GM19438 (cell line): Measurements from ENCODE around the gene ATF6B.
A peak's percentile ranks its signal among the peaks of the same experiment; 100 is the strongest.
"Not testable (repeated sequence)": the region's sequence is repeated elsewhere in the genome, so short reads cannot be mapped to it uniquely, and the experiment has no call there.

ENCODE experiments used
- ATAC-seq: cut with Tn5 transposase; IDR thresholded peaks from one replicate; pipeline ENCODE4 v1.9.1; 2021; ENCODE audit warnings: low read depth; ENCODE audit not compliant: unreplicated experiment

The ATF6B gene

DNA sequence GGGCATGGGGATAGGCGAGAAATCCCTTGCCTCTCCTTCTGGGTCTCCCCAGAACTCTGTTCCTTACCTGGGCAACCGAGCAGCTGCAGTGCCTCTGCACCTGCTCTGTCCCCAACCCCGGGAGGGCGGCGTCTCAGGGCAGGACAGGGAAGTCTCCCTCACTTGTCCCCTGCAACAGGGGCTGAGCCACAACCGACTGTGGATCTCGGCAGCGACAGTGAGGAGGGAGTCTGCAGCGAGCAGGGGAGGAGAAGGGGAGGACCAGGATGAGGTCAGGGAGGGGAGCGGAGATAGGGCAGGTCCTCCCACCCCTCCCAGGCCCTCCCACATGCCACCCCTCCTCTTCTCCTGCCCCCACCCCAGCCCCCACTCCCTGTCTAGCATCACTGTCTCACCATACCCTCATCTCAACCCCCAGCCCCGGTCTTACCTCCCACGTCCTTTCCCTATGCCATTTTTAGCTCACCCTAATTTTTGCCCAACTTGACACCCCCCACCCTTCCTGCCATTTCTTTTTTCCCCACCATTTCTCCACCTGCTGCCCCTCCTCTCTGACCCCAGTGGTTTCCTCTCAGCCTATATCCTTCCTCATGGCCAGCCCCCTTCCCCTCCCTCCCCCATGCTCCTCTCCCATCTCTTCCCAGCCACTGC lies 18.8 kb downstream of the ATF6B start, which contains the start of gene TNXB:
TSS of gene TNXB (minus strand) at position 225 of the 651 bp plus-strand sequence. CDS start 11,140 bp downstream, outside the sequence.
- ATAC-seq: no peak

DNA sequence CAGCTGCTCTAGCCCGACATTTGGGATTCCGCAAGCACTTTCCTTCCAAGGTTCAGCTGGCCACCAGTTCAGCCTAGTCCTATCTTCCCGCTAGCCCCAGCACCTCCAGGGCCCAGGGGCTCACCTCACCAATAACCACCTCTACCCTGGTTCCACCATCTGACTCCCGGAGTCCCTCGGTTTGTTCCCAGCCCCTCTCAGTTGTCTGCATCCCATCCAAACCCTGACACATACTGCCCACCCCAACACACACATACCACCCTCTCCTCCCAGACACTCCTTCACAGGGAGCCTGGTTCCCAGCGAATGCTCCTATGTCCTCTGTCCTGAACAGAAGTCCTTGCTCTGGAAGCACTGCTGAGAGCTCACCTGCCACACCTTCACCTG lies 19.3 kb downstream of the ATF6B start:
- no peak for ATAC-seq

DNA sequence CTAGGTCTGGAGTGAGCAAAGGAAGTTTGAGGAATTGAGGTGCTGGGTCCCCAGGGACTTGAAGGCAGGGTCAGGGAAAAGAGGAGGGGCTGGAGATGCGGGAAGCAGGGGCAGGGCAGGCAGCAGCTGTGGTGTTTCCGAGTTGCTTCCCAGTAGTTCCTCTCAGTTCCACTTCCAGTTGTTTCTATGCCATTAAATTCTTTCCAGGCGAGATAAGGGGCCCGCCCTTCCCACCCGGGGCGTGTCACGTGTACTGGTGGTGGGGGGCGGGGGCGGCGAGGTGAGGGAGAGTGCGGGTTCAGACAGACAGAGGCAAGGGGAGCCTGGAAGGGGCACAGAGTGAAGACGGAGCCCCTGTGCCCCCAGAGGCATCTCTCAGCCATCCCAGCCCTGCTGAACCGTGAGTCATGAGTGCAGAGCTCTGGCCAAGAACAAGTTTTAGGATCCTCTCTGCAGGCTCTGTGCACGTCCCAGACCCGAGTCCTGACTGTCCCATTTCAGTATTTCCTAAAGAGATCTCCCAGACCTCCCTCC lies 19.9 kb downstream of the ATF6B start:
- no peak for ATAC-seq

DNA sequence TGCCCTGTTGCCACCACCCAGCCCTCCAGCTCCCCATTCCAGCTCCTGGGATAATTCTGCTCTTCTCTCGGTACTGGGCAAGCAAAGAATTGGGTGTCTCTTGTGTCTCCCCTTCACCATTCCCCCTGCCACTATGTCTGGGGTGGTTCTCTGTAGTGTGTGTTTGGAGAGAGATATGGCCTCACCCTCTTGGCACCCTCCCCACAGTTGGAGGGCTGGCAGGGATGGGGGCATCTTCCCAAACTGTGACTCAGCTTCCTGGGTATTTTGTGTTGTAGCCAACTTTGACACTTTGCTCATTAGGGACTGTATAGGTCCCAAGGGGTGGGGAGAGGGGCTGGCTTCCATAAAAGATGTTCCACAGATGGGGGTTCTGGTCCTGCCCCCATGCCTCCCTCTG lies 20.6 kb downstream of the ATF6B start:
- no peak for ATAC-seq

DNA sequence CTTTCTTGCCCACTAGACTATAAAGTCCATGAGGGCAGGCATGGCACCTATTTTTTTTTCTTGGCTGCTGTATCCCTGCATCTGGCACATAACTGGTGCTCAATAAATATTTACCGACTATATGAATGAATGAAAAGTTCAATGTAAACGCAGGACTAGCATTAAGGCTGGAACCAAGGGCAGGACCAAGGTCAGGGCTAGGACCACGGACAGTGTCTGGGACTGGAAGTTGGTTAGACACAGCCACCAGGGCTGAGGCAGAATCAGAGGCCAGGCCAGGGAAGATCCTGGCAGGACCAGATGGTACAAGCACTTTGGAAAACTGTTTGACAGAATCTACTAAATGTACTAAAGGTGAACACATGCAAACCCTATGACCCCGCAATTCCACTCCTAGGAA lies 22.6 kb downstream of the ATF6B start:
- no peak for ATAC-seq

GRCh38 chr6:32102255-32102654 lies 25.8 kb downstream of the ATF6B start:
- ATAC-seq: no peak

DNA sequence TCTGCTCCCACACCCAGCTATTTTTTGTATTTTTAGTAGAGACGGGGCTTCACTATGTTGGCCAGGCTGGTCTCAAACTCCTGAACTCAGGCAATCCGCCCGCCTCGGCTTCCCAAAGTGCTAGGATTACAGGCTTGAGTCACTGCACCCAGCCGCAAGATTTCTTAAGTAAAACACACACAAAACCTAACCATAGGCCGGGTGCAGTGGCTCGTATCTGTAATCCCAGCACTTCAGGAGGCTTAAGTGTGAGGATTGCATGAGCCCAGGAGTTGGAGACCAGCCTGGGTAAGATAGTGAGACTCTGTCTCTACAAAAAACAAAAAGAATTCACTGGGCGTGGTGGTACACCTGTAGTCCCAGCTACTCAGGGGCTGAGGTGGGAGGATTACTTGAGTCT lies 27.8 kb downstream of the ATF6B start:
- ATAC-seq: not testable (repeated sequence)

GRCh38 chr6:32097364-32097763 lies 30.7 kb downstream of the ATF6B start:
- ATAC-seq: no peak

DNA sequence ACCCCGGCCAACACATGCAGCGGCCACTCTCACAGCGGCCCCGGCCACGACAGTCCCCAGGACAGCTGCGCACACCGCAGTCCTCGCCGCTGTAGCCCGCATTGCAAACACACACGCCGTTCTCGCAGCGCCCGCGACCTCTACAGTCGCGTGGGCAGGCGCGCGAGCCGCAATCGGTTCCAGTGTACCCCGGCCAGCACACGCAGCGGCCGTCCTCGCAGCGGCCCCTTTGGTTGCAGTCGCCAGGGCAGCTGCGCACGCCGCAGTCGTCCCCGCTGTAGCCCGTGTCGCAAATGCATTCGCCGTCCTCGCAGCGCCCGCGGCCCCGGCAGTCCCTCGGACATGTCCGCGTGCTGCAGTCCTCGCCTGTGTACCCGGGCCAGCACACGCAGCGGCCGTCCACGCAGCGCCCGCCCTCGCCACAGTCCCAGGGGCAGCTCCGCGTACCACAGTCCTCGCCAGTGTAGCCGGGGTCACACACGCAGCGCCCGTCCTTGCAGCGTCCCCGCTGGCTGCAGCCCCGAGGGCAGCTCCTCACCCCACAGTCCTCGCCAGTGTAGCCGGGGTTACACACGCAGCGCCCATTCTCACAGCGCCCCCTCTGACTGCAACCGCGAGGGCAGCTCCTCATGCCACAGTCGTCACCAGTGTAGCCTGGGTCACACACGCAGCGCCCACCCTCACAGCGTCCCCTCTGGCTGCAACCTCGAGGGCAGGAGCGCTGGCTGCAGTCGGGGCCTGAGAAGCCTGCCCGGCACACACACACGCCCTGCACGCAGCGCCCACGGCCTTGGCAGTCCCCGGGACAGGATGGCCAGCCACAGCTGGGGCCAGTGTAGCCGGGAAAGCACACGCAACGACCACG lies 31.4 kb downstream of the ATF6B start:
- no peak for ATAC-seq

- ATAC-seq: no peak
Observed at GRCh38 chr6:32096087-32096393, 32.0 kb downstream of the ATF6B start.

GRCh38 chr6:32095338-32096086 lies 32.5 kb downstream of the ATF6B start:
- ATAC-seq: no peak

- ATAC-seq: no peak
Observed at GRCh38 chr6:32092760-32093497, 35.1 kb downstream of the ATF6B start.

- no peak for ATAC-seq
Observed at GRCh38 chr6:32089082-32089828, 38.8 kb downstream of the ATF6B start.

- ATAC-seq: no peak
Observed at GRCh38 chr6:32088487-32089049, 39.5 kb downstream of the ATF6B start.

- ATAC-seq: peak; percentile 51
Observed at GRCh38 chr6:32087574-32088486, 40.2 kb downstream of the ATF6B start.

GRCh38 chr6:32086661-32087573 lies 41.1 kb downstream of the ATF6B start:
- ATAC-seq: no peak

DNA sequence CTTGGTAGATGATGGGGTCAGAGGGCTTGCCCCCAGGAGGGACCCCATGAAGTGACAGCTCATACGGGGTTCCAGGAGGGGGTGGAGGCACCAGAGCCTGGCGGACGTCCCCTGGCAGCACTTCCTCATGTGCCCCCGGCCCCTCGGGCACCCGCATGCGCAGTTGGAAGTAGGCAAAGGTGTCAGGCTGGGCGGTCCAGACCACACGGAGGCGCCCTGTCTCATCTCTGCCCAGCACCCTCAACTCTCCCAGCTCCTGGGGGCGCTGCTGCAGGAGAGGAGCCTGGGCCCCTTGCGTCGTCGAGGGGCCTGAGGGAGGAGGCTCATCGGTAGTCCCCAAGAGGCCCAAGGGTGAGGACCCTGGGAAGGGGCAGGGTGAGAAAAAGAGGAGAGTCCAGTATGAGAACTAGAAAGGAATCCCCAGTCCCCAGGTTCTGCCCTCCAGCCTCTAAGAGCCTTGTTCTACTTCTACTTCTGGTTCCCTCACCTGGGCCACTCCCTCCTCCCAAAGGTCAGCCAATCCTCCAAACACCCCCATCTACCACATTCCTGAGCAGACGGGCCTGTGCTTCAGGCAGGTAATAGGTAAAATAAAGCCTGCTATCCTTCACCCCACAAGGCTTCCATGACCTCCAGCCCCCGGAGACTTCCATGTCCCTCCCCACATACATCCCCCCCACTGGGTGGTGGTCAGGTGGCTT lies 42.1 kb downstream of the ATF6B start:
- ATAC-seq: no peak
